OCI-LY7 (cell line): ENCODE results near the gene PIM3. TPM values are rescaled to one million over a fixed set of nuclear protein-coding genes. Genes with fewer than 3 reads are reported as not detected.
A peak's percentile ranks its signal among the peaks of the same experiment; 100 is the strongest.

Experiments used
- BruUV-seq: library from RNA; stranded (reverse); fragments of 400-500 nt; replicated peaks from 2 replicates; lab custom pipeline; 2021; lab: Mats Ljungman, UMichigan
- CTCF ChIA-PET: fragments of 300-600 bp; sonication (Branson Sonifier 250); formaldehyde crosslinking; loops from one replicate; lab custom pipeline; 2022; ENCODE audit warnings: antibody characterized with exemption; ENCODE audit not compliant: unreplicated experiment; lab: Charles Lee
- POLR2A ChIA-PET: fragments of 300-600 bp; sonication (Branson Sonifier 250); formaldehyde crosslinking; loops from one replicate; lab custom pipeline; 2022; ENCODE audit warnings: antibody characterized with exemption; lab: Charles Lee
- DNase-seq: peaks from one replicate; pipeline ENCODE4 v3.0.0-alpha.2; 2015; ENCODE audit warnings: low spot score
- H2AFZ ChIP-seq: fragments of 200-600 bp; sonication (generic), shearing (Covaris generic); 2 replicates; pipeline ENCODE4 v1.6.1; 2014; ENCODE audit warnings: mild to moderate bottlenecking, antibody characterized with exemption, low read length, moderate library complexity
- H3K27ac ChIP-seq: fragments of 200-600 bp; sonication (generic); 2 replicates; pipeline ENCODE4 v1.5.1; 2014; ENCODE audit warnings: mixed run types, low read depth, mild to moderate bottlenecking, moderate library complexity, low read length, inconsistent platforms; ENCODE audit not compliant: poor library complexity, severe bottlenecking
- H3K36me3 ChIP-seq: fragments of 200-600 bp; sonication (generic); 2 replicates; pipeline ENCODE4 v1.6.1; 2014; ENCODE audit warnings: mild to moderate bottlenecking, antibody characterized with exemption, low read length, moderate library complexity, mixed read lengths; ENCODE audit not compliant: insufficient read depth
- H3K4me1 ChIP-seq: fragments of 200-600 bp; sonication (generic); 2 replicates; pipeline ENCODE4 v1.5.1; 2014; ENCODE audit warnings: mild to moderate bottlenecking, low read length; ENCODE audit not compliant: insufficient read depth, poor library complexity, severe bottlenecking
- H3K4me2 ChIP-seq: fragments of 200-600 bp; sonication (generic); 2 replicates; pipeline ENCODE4 v1.6.1; 2014; ENCODE audit warnings: mild to moderate bottlenecking, low read length
- H3K4me3 ChIP-seq: fragments of 200-600 bp; sonication (generic); 2 replicates; pipeline ENCODE4 v1.5.1; 2014; ENCODE audit warnings: mild to moderate bottlenecking, low read depth, low read length; ENCODE audit not compliant: poor library complexity, severe bottlenecking
- H3K79me2 ChIP-seq: fragments of 200-600 bp; sonication (generic); 2 replicates; pipeline ENCODE4 v1.6.1; 2016; ENCODE audit warnings: low read depth, mild to moderate bottlenecking, low read length, moderate library complexity, mixed read lengths; ENCODE audit not compliant: insufficient read depth
- H3K9me2 ChIP-seq: fragments of 200-600 bp; sonication (generic); 2 replicates; pipeline ENCODE4 v1.6.1; 2016; ENCODE audit warnings: mild to moderate bottlenecking, low read length, mixed read lengths; ENCODE audit not compliant: insufficient read depth
- H3K9me3 ChIP-seq: fragments of 200-600 bp; sonication (generic); 2 replicates; pipeline ENCODE4 v1.6.1; 2014; ENCODE audit warnings: mild to moderate bottlenecking, mixed run types, low read length, mixed read lengths
- H4K20me1 ChIP-seq: fragments of 200-600 bp; sonication (generic); 2 replicates; pipeline ENCODE4 v1.6.1; 2014; ENCODE audit warnings: mild to moderate bottlenecking, antibody characterized with exemption, low read length, moderate library complexity, mixed read lengths; ENCODE audit not compliant: insufficient read depth
- EZH2phosphoT487 ChIP-seq: fragments of 200-600 bp; sonication (generic); IDR thresholded peaks from 2 replicates; pipeline ENCODE4 v1.6.1; 2018; ENCODE audit warnings: low read depth, borderline replicate concordance, mild to moderate bottlenecking, mixed run types, antibody characterized with exemption, low read length, moderate library complexity, mixed read lengths
- intact Hi-C: fragments of 100-400 bp; cut with micrococcal nuclease; formaldehyde crosslinking; loops from one replicate; pipeline ENCODE4 v1.10.0; 2022; ENCODE audit not compliant: unreplicated experiment
- total RNA-seq, 2 experiments: library from RNA; depleted of rRNA in 1 of 2; stranded (reverse); fragments of >200 nt in 1 of 2; shearing (Covaris generic) in 1 of 2; gene quantifications; 2 replicates each; pipeline ENCODE4 v1.2.3, GENCODE V29; 2014 to 2022
- TF ChIP-seq, protein P1 (sequence below): fragments of 200-600 bp; sonication (generic); conservative IDR thresholded peaks from 2 replicates; pipeline ENCODE4 v1.5.1; 2014; ENCODE audit warnings: mild to moderate bottlenecking, antibody characterized with exemption, low read length, moderate library complexity, mixed read lengths

The PIM3 gene
- total RNA-seq, 2 experiments from 2014 or later = 60.5 to 81.7 TPM

DNA sequence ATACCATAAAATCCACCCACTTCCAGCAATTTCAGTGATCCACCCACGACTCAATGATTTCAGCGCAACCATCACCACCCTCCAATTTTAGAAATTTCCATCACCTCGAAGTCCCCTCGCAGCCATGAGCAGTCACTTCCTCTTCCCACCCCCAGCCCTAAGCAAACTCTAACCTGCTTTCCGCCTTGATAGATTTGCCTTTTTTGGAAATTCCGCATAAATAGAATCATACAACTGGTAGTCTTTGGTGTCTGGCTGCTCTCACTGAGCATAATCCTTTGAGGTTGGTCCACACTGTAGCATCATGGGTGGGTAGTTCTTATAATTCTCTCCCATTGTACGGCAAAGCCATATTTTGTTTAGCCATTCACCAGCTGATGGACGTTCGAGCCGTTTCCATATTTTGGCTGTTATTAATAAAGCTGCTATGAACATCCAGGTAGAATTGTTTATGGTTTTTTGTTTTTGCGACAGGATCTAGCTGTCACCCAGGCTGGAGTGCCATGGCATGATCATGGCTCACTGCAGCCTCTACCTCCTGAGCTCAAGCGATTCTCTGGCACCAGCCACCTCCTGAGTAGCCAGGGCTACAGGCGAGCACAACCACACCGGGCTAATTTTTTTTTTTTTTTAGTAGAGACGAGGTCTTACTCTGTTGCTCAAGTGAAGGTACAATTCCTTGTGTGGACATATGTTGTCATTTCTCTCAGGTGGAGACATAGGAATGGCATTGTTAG is 16.0 kb downstream of the PIM3 start:
- H3K4me2 ChIP-seq = peak overlapping the region; percentile 56
- POLR2A ChIA-PET = interaction anchor here (0.6 to 0.7 kb wide), 2 partner anchors 99 to 1119 kb away, joined by 3 to 5 read pairs; no protein-coding TSS in a partner anchor
- no peaks in the 10 kb centered on the region for H3K9me2 ChIP-seq
- CTCF ChIA-PET = no interaction called here
- H3K27ac ChIP-seq = peak overlapping the region; percentile 19
- peak; percentile 44 for DNase-seq
- no peaks in the 10 kb centered on the region; the same call in 1 of the 2 replicates for H3K9me3 ChIP-seq
- no peaks in the 10 kb centered on the region for H3K79me2 ChIP-seq
- H3K36me3 ChIP-seq = no peaks in the 10 kb centered on the region
- TF ChIP-seq, protein P1, sequence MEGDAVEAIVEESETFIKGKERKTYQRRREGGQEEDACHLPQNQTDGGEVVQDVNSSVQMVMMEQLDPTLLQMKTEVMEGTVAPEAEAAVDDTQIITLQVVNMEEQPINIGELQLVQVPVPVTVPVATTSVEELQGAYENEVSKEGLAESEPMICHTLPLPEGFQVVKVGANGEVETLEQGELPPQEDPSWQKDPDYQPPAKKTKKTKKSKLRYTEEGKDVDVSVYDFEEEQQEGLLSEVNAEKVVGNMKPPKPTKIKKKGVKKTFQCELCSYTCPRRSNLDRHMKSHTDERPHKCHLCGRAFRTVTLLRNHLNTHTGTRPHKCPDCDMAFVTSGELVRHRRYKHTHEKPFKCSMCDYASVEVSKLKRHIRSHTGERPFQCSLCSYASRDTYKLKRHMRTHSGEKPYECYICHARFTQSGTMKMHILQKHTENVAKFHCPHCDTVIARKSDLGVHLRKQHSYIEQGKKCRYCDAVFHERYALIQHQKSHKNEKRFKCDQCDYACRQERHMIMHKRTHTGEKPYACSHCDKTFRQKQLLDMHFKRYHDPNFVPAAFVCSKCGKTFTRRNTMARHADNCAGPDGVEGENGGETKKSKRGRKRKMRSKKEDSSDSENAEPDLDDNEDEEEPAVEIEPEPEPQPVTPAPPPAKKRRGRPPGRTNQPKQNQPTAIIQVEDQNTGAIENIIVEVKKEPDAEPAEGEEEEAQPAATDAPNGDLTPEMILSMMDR = no peak
- no peak for TF ChIP-seq EZH2phosphoT487
- peak overlapping the region; percentile 45; the same call in 1 of the 2 replicates for H2AFZ ChIP-seq
- peaks cover 19% of the 10 kb centered on the region for H3K4me1 ChIP-seq
- no TSS peak for BruUV-seq
- H3K4me3 ChIP-seq = peak overlapping the region; percentile 4
- H4K20me1 ChIP-seq = no peaks in the 10 kb centered on the region
- intact Hi-C loops = loop anchor here (2.0 to 5.0 kb wide), 2 partner anchors 46 to 56 kb away; no protein-coding TSS in a partner anchor

DNA sequence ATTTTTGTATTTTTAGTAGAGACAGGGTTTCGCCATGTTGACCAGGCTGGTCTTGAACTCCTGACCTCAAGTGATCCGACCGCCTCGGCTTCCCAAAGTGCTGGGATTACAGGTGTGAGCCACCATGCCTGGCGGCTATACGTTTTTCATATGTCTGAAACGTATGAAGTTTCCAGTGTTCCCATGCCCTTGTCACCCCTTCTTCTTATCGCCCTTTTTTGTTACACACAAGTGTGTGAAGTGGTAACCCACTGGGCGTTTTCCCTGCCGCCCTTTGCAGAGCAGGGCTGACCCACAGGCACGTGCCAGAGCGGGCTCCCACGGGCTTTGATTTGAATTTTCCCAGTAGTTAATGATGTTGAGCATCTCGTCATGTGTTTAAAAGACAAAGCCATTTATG is 17.0 kb downstream of the PIM3 start:
- DNase-seq = no peak
- no peak overlapping the region for H3K27ac ChIP-seq
- no peak overlapping the region for H3K4me3 ChIP-seq
- H3K9me3 ChIP-seq = no peaks in the 10 kb centered on the region; the same call in 1 of the 2 replicates
- ChIA-PET POLR2A (no interaction called here), CTCF (no interaction called here)
- no peaks in the 10 kb centered on the region for H3K79me2 ChIP-seq
- intact Hi-C loops = loop anchor here (2.0 to 5.0 kb wide), 2 partner anchors 47 to 55 kb away; no protein-coding TSS in a partner anchor
- peaks cover 17% of the 10 kb centered on the region for H3K4me1 ChIP-seq
- H3K9me2 ChIP-seq = no peaks in the 10 kb centered on the region
- H4K20me1 ChIP-seq = no peaks in the 10 kb centered on the region
- H3K36me3 ChIP-seq = no peaks in the 10 kb centered on the region
- no peak overlapping the region for H2AFZ ChIP-seq
- no peak overlapping the region for H3K4me2 ChIP-seq
- TF ChIP-seq, protein P1 = no peak
- no peak for TF ChIP-seq EZH2phosphoT487
- no TSS peak for BruUV-seq
